Cardiac muscle cell (in vitro differentiated cells and primary cell): Measurements from ENCODE around the gene GFOD2. TPM values are rescaled to one million over a fixed set of nuclear protein-coding genes. Genes with fewer than 3 reads are reported as not detected.

ENCODE experiments used
- DNase-seq, 2 donors: peaks; one replicate each; pipeline versions ENCODE4 v3.0.0 to v3.0.0-alpha.2; 2010 to 2017; ENCODE audit warnings: low read depth in 1 of 2, low spot score in 1 of 2
- H3K27ac ChIP-seq: fragments of 200-600 bp; sonication (generic); 2 replicates; pipeline ENCODE4 v1.5.1; 2016
- H3K27me3 ChIP-seq: fragments of 200-600 bp; sonication (generic); 2 replicates; pipeline ENCODE4 v1.6.0; 2016; ENCODE audit warnings: control low read depth
- H3K36me3 ChIP-seq: fragments of 200-600 bp; sonication (generic); 2 replicates; pipeline ENCODE4 v1.5.1; 2016; ENCODE audit warnings: control low read depth
- H3K4me1 ChIP-seq: fragments of 200-600 bp; sonication (generic); 2 replicates; pipeline ENCODE4 v1.8.1; 2017; ENCODE audit warnings: low read depth, mild to moderate bottlenecking, mixed run types
- H3K4me3 ChIP-seq: fragments of 200-600 bp; sonication (generic); 2 replicates; pipeline ENCODE4 v1.5.1; 2016; ENCODE audit warnings: mild to moderate bottlenecking
- H3K9me3 ChIP-seq: fragments of 200-600 bp; sonication (generic); 2 replicates; pipeline ENCODE4 v1.5.1; 2017; ENCODE audit warnings: low read depth, mild to moderate bottlenecking, control low read depth
- polyA plus RNA-seq: library from polyadenylated mRNA; unstranded; fragments of >200 nt; fragmentation: Nextera tagmentation; extraction: Ambion mirVana; gene quantifications from 2 replicates; pipeline ENCODE4 v1.2.1, GENCODE V29; 2016
- total RNA-seq: library from RNA; depleted of rRNA; stranded (reverse); fragments of >200 nt; gene quantifications from 2 replicates; pipeline ENCODE4 v1.2.3, GENCODE V29; 2016
- TF ChIP-seq, protein P1 (sequence below): IDR thresholded peaks from 2 replicates; pipeline ENCODE4 v1.5.1; 2012; ENCODE audit warnings: low read depth, mild to moderate bottlenecking, low read length

Gene GFOD2
- total and polyA plus RNA-seq, 2 experiments from 2014 or later, result 5.6 to 5.9 TPM

- DNase-seq, result no peak
- Histone ChIP-seq H3K9me3 (no peaks in the 10 kb centered on the region), H3K4me1 (peaks cover 10% of the 10 kb centered on the region), H3K4me3 (no peak overlapping the region), H3K36me3 (no peaks in the 10 kb centered on the region), H3K27me3 (peaks cover 90% of the 10 kb centered on the region), H3K27ac (no peak overlapping the region)
- TF ChIP-seq, protein P1, sequence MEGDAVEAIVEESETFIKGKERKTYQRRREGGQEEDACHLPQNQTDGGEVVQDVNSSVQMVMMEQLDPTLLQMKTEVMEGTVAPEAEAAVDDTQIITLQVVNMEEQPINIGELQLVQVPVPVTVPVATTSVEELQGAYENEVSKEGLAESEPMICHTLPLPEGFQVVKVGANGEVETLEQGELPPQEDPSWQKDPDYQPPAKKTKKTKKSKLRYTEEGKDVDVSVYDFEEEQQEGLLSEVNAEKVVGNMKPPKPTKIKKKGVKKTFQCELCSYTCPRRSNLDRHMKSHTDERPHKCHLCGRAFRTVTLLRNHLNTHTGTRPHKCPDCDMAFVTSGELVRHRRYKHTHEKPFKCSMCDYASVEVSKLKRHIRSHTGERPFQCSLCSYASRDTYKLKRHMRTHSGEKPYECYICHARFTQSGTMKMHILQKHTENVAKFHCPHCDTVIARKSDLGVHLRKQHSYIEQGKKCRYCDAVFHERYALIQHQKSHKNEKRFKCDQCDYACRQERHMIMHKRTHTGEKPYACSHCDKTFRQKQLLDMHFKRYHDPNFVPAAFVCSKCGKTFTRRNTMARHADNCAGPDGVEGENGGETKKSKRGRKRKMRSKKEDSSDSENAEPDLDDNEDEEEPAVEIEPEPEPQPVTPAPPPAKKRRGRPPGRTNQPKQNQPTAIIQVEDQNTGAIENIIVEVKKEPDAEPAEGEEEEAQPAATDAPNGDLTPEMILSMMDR, result no peak
Observed at GRCh38 chr16:67651039-67651438, 68.1 kb downstream of the GFOD2 start.

DNA sequence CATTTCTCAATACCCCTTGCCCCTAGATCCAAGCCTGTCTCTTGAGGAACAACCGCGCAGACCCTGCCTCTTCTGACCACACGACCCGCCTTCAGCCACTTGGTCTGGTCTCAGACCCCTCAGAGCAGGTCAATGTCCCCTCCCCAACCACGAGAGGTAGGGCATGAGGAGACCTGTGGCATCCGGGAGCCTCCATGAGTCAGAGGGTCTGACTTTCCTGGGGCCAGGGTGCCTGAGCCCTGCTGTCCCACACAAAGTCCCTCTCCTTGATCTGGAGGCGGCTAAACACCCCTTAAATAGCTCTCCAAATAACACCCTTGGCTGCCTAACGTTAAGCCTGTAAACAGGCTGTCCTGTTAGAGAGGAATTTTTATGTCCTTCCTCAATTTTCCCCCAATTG, 69.1 kb downstream of the GFOD2 start:
- Histone ChIP-seq H3K27ac (no peak overlapping the region), H3K27me3 (peaks cover 100% of the 10 kb centered on the region), H3K36me3 (no peaks in the 10 kb centered on the region), H3K4me1 (peaks cover 10% of the 10 kb centered on the region), H3K9me3 (no peaks in the 10 kb centered on the region), H3K4me3 (no peak overlapping the region)
- TF ChIP-seq, protein P1, result no peak
- no peak for DNase-seq

- no peak overlapping the region for H3K4me3 ChIP-seq
- H3K27me3 ChIP-seq, result peaks cover 100% of the 10 kb centered on the region
- peak in 1 of 2 donors; percentile 23 for DNase-seq
Observed at GRCh38 chr16:67649494-67649931, 69.6 kb downstream of the GFOD2 start.

DNA sequence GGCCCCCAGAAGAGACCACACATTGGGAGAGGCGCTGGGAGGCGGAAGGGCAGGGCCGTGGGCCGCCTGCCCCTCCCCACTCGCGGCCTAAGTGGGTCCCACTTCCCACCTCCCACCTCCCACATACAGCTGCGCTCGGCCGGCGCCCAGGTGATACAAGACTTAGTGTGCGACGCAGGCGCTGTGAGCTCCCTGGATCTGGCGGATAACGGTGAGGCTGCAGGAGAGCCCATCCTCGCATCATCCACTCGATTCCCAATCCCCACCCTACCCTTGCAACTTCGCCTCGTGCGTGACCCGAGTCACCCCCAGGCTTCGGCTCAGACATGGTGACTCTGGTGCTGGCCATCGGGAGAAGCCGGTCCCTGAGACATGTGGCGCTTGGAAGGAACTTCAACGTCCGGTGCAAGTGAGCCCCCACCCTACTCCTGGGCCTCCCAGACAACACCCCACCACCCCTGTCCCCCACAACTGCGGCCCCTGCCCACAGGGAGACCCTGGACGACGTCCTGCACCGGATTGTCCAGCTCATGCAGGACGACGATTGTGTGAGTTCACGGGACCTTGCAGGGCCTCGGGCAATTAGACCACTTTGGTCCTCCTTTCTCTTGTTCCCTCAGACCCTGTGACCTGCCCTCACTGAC, 70.2 kb downstream of the GFOD2 start:
- no peaks in the 10 kb centered on the region for H3K36me3 ChIP-seq
- H3K4me1 ChIP-seq, result peaks cover 7% of the 10 kb centered on the region
- H3K9me3 ChIP-seq, result no peaks in the 10 kb centered on the region
- DNase-seq, result no peak
- no peak overlapping the region for H3K4me3 ChIP-seq
- peaks cover 100% of the 10 kb centered on the region for H3K27me3 ChIP-seq
- TF ChIP-seq, protein P1, result no peak
- no peak overlapping the region for H3K27ac ChIP-seq

More at GRCh38 chr16:67649494-67649931, 69.6 kb downstream of the GFOD2 start:
- H3K4me1 ChIP-seq, result peaks cover 10% of the 10 kb centered on the region
- H3K27ac ChIP-seq, result no peak overlapping the region
- no peaks in the 10 kb centered on the region for H3K9me3 ChIP-seq
- TF ChIP-seq, protein P1, result no peak
- H3K36me3 ChIP-seq, result no peaks in the 10 kb centered on the region

- Histone ChIP-seq H3K4me1 (peaks cover under 1% of the 10 kb centered on the region), H3K4me3 (no peak overlapping the region), H3K9me3 (no peaks in the 10 kb centered on the region), H3K36me3 (no peaks in the 10 kb centered on the region), H3K27ac (no peak overlapping the region), H3K27me3 (peaks cover 96% of the 10 kb centered on the region)
- TF ChIP-seq, protein P1, result no peak
- DNase-seq, result no peak
Observed at GRCh38 chr16:67648088-67648763, 70.9 kb downstream of the GFOD2 start.
